CD4-positive, alpha-beta T cell treated with Interleukin-21 for 1 hour (primary cell): ENCODE data around the gene USP4.

Experiments used
- DNase-seq: peaks from one replicate; pipeline ENCODE4 v3.0.0-alpha.2; 2020

Gene USP4

DNA sequence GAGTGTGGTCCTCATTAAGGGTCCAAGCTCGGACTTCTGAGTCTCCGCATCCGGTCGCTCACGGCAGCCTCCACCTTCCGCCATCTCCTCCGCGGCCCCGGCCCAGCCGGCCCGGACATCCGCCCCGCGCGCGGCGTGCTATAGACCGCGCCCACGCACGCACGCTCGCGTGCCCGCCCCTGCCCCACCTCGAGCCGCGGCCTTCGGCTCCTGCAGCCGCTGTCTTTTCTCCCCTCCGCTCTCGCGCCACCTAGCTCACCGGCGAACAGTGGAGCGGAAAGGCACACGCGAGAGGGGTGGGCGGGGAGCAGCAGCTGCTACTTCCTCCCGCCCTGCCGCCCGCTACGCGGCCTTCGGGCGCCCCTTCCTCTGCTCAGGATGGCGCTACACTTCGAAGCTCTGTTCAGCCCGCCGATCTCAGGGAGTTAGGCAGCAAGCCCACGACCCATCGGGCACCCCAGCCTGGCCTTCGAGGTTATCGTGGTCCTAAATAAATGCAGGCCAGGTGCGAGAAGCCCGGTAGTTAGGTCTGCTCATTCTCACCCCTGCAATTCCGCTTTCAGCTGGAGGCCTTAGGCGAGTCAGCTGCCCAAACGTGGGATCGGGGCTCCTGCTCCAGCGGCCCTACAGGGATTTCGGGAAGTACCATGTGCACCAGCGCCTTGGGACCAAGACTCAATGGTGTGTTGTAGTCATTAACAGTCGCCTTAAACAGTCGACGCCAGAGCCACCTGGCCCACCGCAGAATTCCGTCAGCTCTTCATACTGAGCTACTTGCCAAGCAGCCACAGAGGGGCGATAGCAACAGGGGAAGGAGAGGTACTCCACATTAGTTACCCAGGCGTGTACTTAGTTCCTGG is at the start of gene USP4:
TSS of gene USP4 (minus strand) at position 113 of the 860 bp plus-strand sequence. CDS start at position 84, 29 bp downstream.
- peak; percentile 93 for DNase-seq

DNA sequence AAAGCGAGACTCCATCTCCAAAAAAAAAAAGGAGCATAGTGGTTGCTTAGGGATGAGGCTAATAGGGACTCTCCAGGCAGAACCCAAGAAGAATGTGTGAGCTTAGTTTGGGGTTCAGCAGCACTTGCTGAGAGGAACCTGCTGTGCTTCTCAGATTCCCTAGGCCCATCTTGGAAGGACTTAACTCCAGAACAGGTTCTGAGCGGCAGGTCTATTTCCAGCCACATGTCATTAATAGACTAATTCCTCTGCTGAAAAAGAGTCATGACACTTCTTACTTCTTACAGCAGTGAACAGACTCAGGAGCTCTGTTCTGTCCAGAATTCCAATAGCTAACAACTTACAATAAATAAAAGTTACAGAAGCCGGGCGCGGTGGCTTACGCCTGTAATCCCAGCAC is 49.4 kb upstream of the USP4 start:
- DNase-seq: no peak

DNA sequence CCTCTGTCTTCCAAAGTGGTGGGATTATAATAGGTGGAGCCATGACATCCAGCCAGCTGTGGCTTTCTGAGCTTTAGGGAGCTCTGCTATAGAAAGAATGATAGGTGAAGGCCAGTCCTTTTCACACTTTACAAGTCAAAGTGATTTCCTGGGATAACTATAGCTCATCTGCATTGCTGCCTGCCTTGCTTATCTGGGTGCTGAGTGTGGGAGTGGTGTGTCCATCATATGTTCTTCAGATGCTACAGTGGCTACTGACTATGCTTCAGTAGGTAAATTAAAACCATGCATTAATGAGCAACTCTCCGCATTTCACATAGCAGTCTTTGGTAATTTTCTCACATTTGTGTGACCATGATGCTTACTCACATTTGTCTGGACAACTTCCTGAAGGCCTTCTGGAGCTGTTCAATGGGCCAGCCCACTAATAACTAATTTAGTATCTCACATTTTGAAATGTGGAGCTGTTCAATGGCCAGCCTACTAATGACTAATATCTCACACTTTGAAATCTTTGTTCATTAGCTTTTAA is 48.5 kb upstream of the USP4 start:
- DNase-seq: no peak

GRCh38 chr3:49387721-49388120 is 47.9 kb upstream of the USP4 start:
- no peak for DNase-seq

- DNase-seq: no peak
Observed at GRCh38 chr3:49386056-49386756, 46.4 kb upstream of the USP4 start.

DNA sequence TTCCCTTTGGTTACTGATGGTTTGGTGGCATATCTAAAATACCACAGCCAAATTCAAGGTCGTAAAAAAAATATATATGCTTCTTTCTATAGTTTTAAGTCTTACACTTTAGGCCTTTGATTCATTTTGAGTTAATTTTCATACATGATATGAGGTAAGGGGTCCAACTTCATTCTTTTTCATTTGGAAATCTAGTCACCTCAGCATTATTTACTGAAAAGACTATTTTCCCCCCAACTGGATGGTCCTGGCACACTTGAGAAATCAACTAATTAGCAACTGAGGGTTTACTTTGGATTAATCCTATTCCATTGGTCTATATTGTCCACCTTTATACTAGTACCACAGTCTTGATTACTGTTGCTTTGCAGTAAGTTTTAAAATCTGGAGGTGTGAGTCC is 45.8 kb upstream of the USP4 start:
- no peak for DNase-seq

GRCh38 chr3:49383387-49383786 is 43.5 kb upstream of the USP4 start:
- DNase-seq: no peak

- DNase-seq: no peak
Observed at GRCh38 chr3:49378249-49378895, 38.5 kb upstream of the USP4 start.

DNA sequence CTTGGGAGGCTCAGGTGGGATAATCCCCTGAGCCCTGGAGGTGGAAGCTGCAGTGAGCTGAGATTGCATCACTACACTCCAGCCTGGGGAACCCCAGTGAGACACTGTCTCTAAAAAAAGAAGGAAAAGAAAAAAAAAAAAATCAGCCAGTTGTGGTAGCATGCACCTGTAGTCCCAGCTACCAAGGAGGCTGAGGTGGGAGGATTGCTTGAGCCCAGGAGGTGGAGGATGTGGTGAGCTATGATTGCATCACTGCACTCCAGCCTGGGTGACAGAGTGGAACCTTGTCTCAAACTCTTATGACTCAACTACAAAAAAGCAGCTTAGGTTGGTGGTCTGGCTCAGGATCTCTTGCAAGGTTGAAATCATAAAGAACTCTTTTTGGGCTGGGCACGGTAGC is 37.6 kb upstream of the USP4 start:
- peak; percentile 40 for DNase-seq

GRCh38 chr3:49371946-49372345 is 32.1 kb upstream of the USP4 start:
- no peak for DNase-seq

- no peak for DNase-seq
Observed at GRCh38 chr3:49370585-49371290, 30.9 kb upstream of the USP4 start.

GRCh38 chr3:49362561-49362960 is 22.7 kb upstream of the USP4 start:
- no peak for DNase-seq

DNA sequence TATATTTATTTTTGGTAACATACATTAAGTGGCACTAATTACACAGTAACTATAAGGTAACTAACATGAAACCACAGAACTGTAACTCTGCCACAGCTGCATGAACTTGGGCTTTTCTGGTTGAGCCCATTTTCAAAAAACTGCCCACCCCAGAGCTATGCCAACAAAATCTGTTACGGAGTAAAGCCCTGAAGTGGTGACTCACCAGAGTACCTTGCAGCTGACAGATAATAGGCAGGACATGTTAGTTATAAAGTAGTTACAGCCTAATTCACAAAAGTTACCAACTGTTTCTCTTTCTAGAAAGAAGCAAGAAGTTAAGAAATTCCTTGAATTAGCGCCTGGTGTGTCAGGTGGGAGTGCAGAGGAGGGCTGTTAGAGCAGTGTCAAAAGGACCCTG is 19.8 kb upstream of the USP4 start:
- no peak for DNase-seq

- no peak for DNase-seq
Observed at GRCh38 chr3:49358884-49359225, 19.0 kb upstream of the USP4 start.

DNA sequence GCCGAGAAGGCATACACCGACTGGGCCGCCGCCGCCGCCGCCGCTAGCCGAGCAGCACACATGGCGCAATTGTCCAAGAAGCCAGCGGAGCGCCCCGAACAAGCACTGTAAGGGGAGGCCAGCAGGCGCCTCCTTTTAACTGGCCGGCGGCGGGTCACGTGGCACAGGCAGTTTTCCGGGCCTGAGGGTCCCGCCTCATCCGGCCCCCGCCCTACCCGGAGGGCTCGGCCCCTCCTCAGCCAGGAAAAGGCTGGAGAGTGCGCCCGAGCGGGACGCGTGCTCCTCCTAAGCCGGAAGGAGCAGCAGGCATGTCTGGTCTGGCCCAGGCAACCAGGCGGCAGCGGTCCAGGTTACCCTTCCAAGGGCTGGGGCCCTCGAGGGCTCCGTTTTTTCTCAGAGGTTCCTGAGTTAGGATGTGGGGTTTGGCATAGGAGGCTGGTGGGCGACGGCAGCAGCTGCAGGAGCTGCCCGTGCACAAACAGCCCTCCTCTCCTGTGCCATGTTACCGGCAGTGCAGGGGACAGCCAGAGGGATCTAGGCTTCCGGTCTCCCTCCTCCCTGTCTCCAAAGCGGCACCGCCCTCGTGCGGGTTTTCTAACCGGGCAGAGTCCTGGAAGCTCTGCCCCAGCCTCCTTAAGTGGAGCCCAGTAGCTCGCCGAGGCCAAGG is 18.5 kb upstream of the USP4 start, which contains the start of gene GPX1:
TSS of gene GPX1 (minus strand) at position 137 of the 667 bp plus-strand sequence. CDS start at position 62, 75 bp downstream.
- peak; percentile 85 for DNase-seq

GRCh38 chr3:49357443-49358216 is 17.8 kb upstream of the USP4 start:
- peak; percentile 46 for DNase-seq

GRCh38 chr3:49357095-49357442 is 17.2 kb upstream of the USP4 start:
- peak; percentile 36 for DNase-seq

- no peak for DNase-seq
Observed at GRCh38 chr3:49352890-49353421, 13.1 kb upstream of the USP4 start.

GRCh38 chr3:49352281-49352680 is 12.4 kb upstream of the USP4 start:
- no peak for DNase-seq

DNA sequence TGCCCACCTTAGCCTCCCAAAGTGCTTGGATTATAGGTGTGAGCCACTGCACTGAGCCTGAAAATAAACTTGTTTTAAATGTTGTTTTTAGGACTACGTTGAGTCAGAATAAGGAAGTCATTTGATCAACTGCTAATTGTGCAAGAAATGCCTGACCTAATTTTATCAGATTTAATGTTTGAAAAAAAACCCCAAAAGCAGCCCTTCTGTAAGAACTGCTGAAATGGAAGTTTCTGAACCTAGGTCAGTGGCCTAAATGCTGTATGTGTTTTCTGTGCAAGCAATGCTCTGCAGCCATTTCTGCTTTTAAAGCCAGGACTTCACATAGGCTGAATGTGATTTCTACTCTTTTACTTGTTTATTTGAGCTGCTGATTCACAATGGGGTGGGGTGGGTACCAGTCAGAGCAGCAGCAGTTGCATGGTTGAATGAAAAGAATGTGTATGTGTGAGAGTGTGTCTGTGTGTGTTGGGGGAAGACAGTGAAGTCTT is 11.7 kb upstream of the USP4 start:
- DNase-seq: no peak
